GM19467 (cell line): ENCODE results near the gene CARD11.
"Not testable (repeated sequence)": the region's sequence is repeated elsewhere in the genome, so short reads cannot be mapped to it uniquely, and the experiment has no call there.

Source experiments
- ATAC-seq: cut with Tn5 transposase; IDR thresholded peaks from one replicate; pipeline ENCODE4 v1.9.1; 2021; ENCODE audit warnings: mild to moderate bottlenecking, moderate library complexity; ENCODE audit not compliant: unreplicated experiment

Gene CARD11

DNA sequence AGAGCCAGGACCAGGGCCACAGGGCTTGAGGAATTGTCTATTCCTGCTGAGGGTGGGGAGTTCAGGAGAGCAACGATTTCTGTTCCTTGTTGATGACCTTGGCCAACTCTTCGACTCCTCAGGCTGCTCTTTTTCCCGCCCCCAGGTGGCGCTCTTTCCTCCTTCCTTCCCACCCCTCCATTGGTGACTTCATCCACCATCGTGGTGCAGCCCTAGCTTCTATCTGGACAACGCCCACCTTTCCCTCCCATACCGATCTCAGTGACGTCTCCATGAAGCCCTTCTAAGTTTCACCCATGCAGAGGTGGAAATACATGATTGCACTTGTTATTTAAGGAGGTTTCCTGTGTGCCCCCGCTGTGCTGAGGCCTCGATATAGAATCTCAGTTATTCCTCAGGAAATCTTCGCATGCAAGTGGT is 22.1 kb upstream of the CARD11 start:
- ATAC-seq = no peak

DNA sequence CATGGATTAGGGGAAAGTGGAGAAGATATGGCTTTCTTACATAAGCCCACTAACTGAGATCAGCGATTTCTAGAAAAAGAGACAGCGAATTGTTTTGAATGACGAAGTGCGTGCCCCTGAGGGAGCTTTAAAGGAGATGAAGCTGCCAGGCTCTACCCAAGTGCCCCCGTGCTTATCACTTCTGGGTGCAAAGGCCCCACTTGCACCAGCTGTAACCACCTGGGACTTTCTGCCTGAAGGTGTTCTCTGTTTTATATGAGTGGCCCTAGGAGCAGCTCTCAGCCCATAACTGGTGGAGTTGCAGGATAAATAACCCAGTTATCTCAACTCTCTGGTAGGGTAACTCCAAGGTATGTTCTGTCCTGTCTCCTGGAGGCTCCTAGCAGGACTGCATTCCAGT is 20.4 kb upstream of the CARD11 start:
- no peak for ATAC-seq

DNA sequence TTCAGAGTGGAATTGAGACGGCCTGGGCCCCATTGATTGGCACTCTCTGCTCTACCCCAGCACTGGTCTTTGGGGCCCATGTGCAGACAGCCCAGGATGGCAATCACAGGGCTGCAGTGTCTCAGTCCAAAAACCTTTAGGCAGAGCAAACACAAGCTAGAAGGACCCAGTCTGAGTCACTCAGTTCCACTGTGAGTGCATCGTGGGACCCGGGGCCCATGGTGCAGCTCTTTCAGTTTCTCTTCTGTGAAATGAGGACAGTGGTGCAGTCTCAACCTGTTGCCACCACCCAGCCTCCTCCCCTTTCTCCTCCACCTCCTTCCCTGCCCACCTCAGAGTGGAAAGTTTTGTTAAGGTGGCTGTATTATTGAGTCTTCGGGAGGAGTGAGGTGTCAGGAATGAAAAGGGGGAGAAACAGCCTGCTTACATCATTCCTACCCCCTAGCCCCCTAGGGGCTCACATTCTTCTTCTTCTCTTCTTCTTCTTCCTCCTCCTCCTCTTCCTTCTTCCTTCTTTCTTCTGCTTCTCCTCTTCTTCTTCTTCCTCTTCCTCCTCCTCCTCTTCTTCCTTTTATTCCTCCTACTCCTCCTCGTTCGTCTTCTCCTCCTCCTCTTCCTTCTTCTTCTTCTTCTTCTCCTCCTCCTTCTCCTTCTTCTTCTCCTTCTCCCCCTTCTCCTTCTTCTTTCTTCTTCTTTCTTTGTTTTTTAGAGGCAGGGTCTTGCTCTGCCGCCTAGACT is 19.5 kb upstream of the CARD11 start:
- peak; percentile 75 for ATAC-seq

DNA sequence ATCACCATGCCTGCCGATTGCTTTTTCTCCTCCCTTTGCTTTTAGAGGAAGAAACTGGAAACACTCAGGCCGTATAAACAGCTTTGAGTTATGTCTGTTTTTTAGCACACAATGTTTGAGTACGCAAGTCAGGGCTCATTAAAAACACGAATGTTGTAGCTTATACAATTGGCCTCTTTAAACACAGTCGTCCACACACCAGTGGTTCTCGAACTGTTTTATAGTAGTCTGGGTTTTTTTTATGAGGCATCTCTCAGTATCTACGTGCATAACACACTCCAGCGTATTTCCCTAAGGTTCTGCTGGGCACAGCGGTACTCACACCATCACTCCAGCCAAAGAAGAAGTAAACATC is 13.4 kb upstream of the CARD11 start:
- ATAC-seq = no peak

DNA sequence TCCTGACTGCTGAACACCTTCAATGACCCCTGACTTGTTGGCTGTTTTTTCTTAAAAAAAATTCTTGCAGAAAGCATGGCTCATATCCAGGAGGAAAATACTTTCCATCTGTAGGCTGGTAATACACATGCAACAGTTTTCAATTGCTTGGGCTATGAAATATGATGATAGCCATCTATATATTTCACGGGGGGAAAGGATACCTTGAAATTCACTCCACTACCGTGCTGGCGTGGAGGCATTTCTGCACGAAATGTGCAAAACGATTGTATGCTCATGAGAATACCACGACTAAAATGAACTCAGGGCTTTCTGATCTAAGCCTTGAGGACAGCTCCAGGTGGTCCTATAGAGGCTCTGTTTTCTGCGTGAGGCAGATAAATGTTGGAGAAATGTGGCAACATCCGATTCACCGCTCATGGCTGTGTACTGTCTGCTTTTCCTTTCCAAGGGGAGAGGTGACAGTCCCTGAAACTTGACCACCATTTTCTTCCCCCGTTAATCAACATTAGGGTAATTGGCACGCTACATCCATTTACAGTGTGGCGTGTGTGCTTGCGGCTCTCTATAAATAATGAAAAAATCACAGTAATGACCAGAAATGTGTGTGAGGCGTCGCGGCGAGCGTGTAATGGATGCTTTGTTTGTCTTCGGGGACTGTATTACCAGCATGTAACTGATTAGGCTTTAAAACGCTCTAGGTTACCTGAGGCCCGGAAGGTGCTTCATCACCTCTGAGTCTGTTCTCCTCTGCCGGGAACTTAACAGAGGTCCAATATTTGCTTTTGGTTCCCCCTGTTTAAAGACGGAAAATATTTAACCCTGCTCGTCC is 12.8 kb upstream of the CARD11 start:
- ATAC-seq = no peak

DNA sequence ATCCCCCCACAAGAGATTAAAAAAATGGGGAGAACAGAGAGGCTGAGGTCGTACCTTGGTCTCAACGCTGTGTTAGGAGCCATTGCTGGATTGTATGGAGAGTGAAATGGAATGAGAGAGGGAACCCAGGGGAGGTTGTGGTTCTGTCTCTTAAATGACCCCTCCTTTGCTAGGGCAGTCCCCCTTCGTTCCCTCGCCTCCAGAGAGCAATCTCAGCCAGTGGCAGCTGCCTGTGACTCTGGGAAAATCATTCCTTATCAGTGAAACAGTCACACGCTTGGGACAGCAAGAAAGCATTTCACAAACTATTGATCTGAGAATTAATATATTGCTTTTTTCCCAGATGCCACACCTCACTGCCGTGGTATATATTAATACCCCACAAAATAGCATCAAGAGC is 12.0 kb upstream of the CARD11 start:
- no peak for ATAC-seq

DNA sequence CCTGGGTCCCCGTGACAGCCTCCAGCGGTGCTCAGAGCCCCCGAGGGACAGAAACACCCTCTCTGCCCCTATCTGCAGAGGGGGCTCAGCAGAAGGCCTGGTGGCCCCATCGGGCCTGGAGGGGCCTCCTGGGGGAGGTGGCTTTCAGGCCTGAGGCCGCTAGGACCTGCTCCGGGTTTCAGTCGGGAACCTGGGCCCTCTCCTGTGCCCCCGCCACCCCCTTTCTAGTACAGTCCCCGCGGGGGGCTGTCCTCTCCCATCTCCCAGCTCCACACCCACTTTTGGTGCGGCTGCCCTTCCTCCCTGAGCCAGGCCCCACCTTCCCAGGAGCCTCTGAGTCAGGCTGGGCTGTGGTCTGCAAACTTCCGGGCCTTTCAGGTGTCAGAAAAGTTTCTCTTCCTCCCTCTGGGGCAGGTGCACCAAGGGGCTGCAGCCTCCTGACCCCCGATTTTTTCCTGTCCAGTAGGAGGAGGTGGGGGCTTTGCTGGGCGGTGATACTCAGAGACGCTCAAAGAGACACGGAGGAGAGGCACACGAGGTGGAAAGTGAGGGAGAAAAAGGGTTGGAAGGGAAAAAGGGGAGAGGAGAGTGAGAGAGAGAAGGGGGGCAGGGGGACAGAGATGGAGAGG is 692 bp downstream of the CARD11 start:
- ATAC-seq = peak; percentile 67

DNA sequence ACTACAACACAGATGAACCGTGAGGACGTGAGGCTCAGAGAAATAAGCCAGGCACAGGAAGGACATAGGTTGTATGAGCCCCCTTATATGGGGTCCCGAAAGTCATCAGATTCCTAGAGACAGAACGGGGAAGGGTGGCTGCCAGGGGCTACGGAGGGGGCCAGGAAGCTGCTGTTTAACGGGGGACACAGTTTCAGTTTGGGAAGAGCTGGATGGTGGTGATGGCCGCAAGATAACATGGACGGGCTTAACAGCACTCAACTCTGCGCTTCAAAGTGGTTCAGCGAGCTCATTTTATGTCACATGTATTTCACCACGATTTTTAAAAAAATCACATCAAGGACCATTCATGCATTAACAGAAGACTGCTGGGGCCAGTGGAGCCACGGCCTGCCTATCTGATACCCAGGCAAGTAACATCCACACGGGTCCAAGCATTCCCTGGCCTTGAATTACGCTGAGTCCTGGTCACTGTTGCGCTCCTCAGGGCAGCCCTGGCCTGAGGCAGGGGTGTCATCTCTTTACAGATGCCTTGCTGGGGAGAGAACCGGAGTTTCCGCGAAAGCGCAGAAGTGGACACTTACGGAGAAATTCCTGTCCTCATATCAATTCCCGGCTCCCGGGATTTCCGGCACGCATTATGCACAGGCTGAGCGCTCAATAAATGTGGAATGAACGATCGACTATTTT is 1.5 kb downstream of the CARD11 start:
- ATAC-seq = no peak

DNA sequence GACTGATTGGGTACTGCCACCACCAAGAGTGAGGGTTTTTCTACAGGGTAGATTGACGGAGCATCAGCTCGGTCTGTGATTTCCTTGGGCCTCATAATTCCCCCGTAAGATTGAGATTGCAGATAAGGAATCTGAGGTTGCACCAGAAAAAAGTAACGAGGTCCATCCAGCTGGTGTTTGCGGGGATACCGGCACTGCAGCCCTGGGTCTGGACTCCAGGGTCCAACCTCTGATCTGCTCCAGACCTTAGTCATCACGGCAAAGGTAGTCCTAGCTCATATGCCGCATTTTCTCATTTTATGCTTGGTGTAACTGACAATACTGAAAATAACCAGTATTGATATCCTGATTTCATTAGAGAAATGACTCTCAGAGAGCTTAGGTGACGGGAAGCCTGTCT is 3.9 kb downstream of the CARD11 start:
- no peak for ATAC-seq

DNA sequence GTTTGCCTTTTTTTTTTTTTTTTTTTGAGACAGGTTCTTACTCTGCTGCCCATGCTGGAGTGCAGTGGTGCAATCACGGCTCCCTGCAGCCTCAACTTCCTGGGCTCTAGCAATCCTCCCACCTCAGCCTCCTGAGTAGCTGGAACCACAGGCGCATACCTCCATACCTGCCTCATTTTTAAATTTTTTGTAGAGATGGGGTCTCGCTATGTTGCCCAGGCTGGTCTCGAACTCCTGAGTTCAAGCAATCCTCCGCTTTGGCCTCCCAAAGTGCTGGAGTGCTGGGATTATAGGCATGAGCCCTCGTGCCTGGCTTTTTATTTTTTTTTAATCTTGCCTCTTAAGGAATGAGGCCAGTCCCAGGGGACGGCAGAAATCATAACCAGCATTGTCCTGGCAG is 5.7 kb downstream of the CARD11 start:
- ATAC-seq = not testable (repeated sequence)

DNA sequence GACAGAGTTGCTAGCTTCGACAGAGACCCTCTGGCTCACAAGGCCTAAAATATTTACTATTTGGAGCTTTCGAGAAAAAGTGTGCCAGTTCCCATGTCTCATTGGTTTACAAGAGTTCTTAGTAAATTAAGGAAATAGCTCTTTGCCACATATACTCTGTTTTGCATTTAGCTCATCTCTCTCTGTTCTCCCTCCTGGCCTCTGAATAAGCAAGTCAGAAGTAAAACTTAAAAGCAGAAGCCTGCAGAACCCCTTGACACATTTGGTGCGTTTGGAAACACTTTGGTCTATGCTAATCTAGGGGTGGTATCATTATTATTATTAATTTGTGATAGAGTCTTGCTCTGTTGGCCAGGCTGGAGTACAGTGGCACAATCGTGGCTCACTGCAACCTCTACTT is 6.4 kb downstream of the CARD11 start:
- no peak for ATAC-seq

DNA sequence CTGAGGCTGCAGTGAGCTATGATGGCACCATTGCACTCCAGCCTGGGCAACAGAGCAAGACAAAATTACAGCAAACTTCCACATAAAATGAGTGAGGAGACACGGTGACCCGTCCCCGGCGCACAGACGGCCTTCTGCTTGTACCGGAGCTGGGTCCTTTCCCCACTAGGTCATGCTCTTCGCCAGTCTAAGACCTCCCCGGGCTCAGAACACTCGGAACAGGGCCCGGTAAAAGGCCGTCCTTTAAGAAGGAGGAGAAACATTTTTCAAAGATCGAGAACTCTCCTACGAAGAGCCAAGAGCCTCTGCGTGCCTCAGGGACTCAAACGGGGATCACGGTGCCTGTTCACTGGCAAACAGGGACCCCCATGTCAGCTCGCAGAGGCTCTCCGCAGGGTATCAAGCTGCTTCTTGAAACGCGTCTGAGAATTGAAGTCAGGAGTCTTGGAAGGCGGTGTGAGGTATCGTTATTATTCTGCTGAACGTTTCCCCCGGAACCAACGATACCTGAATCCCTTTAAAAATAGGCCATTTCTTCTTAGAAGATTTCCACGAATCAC is 9.0 kb downstream of the CARD11 start:
- no peak for ATAC-seq

DNA sequence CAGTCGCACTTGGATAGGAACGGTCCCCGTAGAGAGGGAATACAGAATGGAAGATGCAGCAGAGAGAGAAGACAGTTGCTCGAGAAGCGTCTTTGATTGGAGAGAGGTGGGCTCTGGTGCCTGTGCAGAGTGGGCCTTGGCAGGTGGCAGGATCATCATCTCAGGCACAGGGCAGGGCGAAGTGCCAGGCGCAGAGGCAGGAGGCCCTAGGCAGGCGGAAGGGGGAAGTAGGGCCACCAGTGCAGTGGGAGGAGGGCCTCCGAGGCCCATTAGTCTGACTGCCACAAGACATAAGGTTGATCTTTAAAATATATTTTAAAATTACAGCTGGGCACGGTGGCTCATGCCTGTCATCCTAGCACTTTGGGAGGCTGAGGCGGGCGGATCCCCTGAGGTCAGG is 10.1 kb downstream of the CARD11 start:
- no peak for ATAC-seq

DNA sequence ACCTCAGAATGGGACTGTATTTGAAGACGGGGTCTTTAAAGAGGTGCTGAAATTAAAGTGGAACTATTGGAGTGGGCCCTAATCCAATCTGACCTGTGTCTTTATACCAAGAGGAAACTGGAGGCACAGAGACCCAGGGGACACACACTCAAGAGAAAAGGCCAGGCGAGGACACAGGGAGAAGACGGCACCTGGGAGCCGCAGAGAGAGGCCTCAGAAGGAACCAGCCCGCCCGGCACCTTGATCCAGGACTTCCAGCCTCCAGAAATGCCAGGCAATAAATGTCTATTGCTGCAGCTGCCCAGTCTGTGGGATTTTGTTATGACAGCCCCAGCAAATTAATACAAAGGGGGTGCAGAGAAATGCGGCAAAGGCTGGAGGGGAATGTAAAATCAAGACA is 10.5 kb downstream of the CARD11 start:
- no peak for ATAC-seq

DNA sequence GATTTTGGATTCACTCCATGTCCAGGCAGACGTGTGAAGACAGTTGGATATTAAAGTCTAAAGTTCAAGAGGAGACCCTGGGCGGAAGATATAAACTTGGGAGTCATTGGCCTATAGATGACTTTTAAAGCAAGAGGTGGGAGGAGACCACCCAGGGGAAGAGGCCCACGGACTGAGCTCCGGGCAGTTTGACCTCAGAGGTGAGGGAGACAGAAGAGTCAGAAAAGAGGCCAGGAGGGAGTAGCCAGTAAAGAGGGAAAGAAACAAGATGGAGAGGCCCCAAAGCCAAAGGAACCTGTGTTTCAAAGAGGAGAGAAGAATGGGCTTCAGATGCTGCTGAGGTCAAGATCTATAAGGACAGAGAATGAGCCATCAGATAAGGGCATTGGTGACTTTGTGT is 11.4 kb downstream of the CARD11 start:
- no peak for ATAC-seq

DNA sequence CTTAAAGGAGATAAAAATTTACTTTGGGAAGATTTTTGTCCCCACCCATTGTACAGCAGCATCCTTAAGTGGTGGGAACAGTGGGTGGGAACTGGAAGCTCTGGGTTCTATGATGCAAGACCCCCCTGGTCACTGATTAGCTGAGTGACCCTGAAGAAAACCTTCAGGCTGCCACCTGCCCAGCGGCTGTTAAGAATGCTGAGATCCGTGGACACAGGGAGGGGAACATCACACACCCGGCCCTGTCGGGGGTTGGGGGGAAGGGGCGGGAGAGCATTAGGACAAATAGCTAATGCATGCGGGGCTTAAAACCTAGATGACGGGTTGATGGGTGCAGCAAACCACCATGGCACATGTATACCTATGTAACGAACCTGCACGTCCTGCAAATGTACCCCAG is 14.5 kb downstream of the CARD11 start:
- ATAC-seq = no peak

DNA sequence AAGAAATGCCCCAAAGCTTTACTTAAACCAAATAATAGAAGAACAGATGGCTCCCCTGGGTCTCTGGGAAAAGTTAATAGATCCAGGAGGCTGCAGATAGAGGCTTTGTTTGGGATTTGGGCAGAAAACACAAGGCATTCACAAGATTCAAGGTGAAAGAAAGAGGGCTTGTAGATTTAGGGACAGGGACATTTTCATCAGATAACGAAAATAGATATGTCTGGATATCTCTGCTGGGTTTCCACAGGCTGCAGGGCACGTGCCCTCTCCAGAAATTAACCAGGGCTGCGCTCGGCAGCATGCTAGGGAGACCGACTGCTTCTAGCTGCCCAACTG is 14.9 kb downstream of the CARD11 start:
- ATAC-seq = no peak

DNA sequence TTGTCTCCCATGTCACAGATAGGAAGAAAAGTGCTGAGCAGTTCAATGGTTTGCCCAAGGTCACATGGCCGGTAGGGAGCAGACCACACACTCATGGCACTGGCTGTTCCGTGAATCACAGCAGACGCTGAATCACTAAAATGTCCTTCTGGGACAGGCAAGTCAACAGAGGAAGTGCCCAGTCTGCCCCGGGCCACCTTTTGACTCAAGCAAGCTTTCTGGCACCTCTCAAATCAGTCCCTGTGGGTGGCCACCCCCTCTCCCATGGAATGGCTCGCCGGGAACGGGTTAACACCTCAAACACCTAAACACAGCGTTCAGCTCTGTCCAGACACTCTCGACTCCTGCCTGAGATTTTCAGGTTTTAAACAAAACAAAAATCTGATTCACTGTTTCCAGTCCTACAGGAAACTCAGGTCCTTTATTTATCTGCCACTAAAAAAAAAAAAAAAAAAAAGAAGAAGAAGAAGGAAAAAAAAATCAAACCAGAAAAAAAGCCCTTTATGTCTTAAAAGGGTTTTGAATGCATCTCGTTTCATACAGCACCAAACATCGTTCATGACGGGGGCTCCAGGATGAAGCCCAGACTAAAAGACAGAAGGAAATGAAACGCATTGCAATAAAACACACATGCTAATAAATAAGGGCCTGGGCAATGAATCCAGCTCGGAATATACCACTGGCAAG is 15.5 kb downstream of the CARD11 start:
- ATAC-seq = no peak

DNA sequence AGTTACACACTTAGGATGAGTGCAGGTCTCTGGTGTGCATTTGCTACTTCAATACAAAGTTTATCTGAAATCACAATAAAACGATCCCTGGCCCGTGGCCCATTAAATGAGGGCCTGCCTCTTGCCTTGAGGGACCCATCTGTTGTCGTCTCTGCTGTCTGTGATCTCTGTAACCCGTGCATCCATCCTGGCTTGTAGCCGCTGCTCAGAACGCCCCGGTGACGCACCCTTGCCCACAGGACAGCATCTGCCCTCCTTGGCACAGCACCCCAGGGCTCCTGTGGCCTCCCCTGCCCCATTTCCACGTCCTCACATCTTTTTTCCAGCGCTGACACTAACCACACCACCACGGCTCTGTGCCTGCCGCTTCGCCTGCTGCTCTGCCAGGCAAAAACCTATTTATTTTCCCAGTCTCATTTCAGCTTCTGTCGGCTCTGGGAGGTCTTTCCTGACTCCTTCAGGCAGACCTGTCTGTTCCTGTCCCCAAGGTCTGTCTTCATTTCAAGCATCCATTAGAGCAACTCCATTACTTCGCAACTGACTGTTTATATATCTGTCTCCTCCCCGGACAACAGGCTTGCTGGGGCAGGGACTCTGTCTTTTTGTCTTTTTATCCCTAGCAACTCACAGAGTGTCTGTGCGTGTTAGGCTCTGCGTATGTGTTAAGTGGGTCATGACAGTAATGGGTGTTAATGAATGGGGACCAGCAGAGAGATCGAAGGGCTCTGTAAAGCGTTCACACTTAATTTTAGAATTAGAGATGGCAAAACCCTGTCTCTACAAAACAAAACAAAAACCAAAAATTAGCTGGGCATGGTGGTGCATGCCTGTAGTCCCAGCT is 16.4 kb downstream of the CARD11 start:
- ATAC-seq = no peak

DNA sequence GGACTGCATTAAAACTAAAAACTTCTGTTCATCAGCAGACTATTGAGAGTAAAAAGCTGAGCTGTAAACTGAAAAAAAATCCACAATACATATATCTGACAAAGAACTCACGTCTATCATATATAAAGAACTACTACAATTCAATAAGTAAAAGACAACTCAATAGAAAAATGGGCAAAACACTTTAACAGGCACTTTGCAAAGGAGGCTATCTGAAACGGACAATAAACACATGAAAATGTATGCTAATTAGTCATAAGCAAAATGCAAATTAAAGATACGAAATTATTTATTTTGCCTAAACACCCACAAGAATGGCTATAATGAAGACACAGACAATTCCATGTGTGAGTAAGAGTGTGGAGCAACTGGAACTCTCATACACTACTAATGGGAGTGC is 18.1 kb downstream of the CARD11 start:
- no peak for ATAC-seq
